Activated CD4-positive, alpha-beta T cell treated with anti-CD3 and anti-CD28 coated beads for 36 hours (primary cell): ENCODE measurements around the gene FBXO44. TPM values are rescaled to one million over a fixed set of nuclear protein-coding genes. Genes with fewer than 3 reads are reported as not detected.

Experiments
- ATAC-seq: fragments of 200-7000 bp; cut with Tn5 transposase; one replicate; pipeline ENCODE4 v1.10.0; 2021; ENCODE audit warnings: mild to moderate bottlenecking, moderate library complexity
- CTCF ChIA-PET: fragments of 350-600 bp; sonication (Branson Sonifier 250); formaldehyde crosslinking; loops from one replicate; lab custom pipeline; 2021; ENCODE audit warnings: antibody characterized with exemption; lab: Charles Lee
- POLR2A ChIA-PET: fragments of 350-600 bp; sonication (Branson Sonifier 250); formaldehyde crosslinking; loops from one replicate; lab custom pipeline; 2021; ENCODE audit warnings: antibody characterized with exemption, inconsistent platforms; lab: Charles Lee
- DNase-seq: peaks from one replicate; pipeline ENCODE4 v3.0.0-alpha.2; 2020
- H3K27ac Mint-ChIP-seq: one replicate; pipeline ENCODE4 v1.8.0; 2021; ENCODE audit warnings: mixed read lengths
- H3K27me3 Mint-ChIP-seq: one replicate; pipeline ENCODE4 v1.8.0; 2021; ENCODE audit warnings: mixed read lengths
- H3K36me3 Mint-ChIP-seq: one replicate; pipeline ENCODE4 v1.8.0; 2021; ENCODE audit warnings: low read depth, mixed read lengths
- H3K4me1 Mint-ChIP-seq: one replicate; pipeline ENCODE4 v1.8.0; 2021; ENCODE audit warnings: mixed read lengths
- H3K4me3 Mint-ChIP-seq: one replicate; pipeline ENCODE4 v1.8.0; 2021; ENCODE audit warnings: mild to moderate bottlenecking, moderate library complexity, mixed read lengths
- H3K9me3 Mint-ChIP-seq: one replicate; pipeline ENCODE4 v1.8.0; 2021; ENCODE audit warnings: low read depth, mixed read lengths
- intact Hi-C, 2 experiments: fragments of 100-400 bp; cut with DNase I in 1 of 2; cut with micrococcal nuclease in 1 of 2; formaldehyde crosslinking; loops; one replicate each; pipeline versions ENCODE4 v1.14.2 to v1.15.1; 2022 to 2024; cut with DNase I, micrococcal nuclease
- total RNA-seq, 2 experiments: library from RNA; stranded (reverse); gene quantifications; one replicate each; pipeline ENCODE4 v1.2.3, GENCODE V29; 2021

The FBXO44 gene
- total RNA-seq, 2 experiments from 2014 or later, result 20.2 to 21.8 TPM

GRCh38 chr1:11617741-11618140 is 36.9 kb upstream of the FBXO44 start:
- ChIA-PET POLR2A (no interaction called here), CTCF (interaction anchor here (0.7 to 1.1 kb wide), 3 partner anchors 15 to 580 kb away, joined by 3 read pairs; no protein-coding TSS in a partner anchor)
- Mint-ChIP-seq H3K27me3 (peaks cover 3% of the 10 kb centered on the region), H3K9me3 (no peaks in the 10 kb centered on the region), H3K36me3 (no peaks in the 10 kb centered on the region), H3K4me1 (no peaks in the 10 kb centered on the region), H3K27ac (no peak overlapping the region), H3K4me3 (no peak overlapping the region)
- ATAC-seq (no peak), DNase-seq (no peak)
- intact Hi-C loops, result no loop called here

- Mint-ChIP-seq H3K4me1 (no peaks in the 10 kb centered on the region), H3K9me3 (no peaks in the 10 kb centered on the region), H3K27ac (no peak overlapping the region), H3K4me3 (no peak overlapping the region), H3K27me3 (peaks cover 2% of the 10 kb centered on the region), H3K36me3 (no peaks in the 10 kb centered on the region)
- POLR2A ChIA-PET, result no interaction called here
- intact Hi-C loops, result no loop called here
- DNase-seq (no peak), ATAC-seq (no peak)
- CTCF ChIA-PET, result no interaction called here
Observed at GRCh38 chr1:11620405-11620804, 34.3 kb upstream of the FBXO44 start.

GRCh38 chr1:11620924-11621323 is 33.8 kb upstream of the FBXO44 start:
- intact Hi-C loops, result no loop called here
- Mint-ChIP-seq H3K36me3 (no peaks in the 10 kb centered on the region), H3K27me3 (peaks cover 4% of the 10 kb centered on the region), H3K9me3 (no peaks in the 10 kb centered on the region), H3K27ac (no peak overlapping the region), H3K4me3 (no peak overlapping the region), H3K4me1 (no peaks in the 10 kb centered on the region)
- ATAC-seq (no peak), DNase-seq (no peak)
- CTCF ChIA-PET, result no interaction called here
- POLR2A ChIA-PET, result no interaction called here

GRCh38 chr1:11622398-11622797 is 32.3 kb upstream of the FBXO44 start:
- intact Hi-C loops, result no loop called here
- Mint-ChIP-seq H3K4me3 (no peak overlapping the region), H3K36me3 (no peaks in the 10 kb centered on the region), H3K27me3 (peaks cover 7% of the 10 kb centered on the region), H3K4me1 (no peaks in the 10 kb centered on the region), H3K9me3 (no peaks in the 10 kb centered on the region), H3K27ac (no peak overlapping the region)
- ChIA-PET POLR2A (no interaction called here), CTCF (no interaction called here)
- no peak for DNase-seq
- ATAC-seq, result no peak

- ChIA-PET POLR2A (no interaction called here), CTCF (no interaction called here)
- no peak overlapping the region for H3K27ac Mint-ChIP-seq
- intact Hi-C loops, result no loop called here
- H3K4me1 Mint-ChIP-seq, result no peaks in the 10 kb centered on the region
- H3K27me3 Mint-ChIP-seq, result peaks cover 7% of the 10 kb centered on the region
- ATAC-seq, result no peak
- no peaks in the 10 kb centered on the region for H3K36me3 Mint-ChIP-seq
- H3K9me3 Mint-ChIP-seq, result no peaks in the 10 kb centered on the region
- H3K4me3 Mint-ChIP-seq, result no peak overlapping the region
- DNase-seq, result no peak
Observed at GRCh38 chr1:11623702-11624101, 31.0 kb upstream of the FBXO44 start.

GRCh38 chr1:11626551-11626950 is 28.1 kb upstream of the FBXO44 start:
- ChIA-PET CTCF (interaction anchor here (1.5 kb wide), 1 partner anchor 15 kb away, joined by 6 read pairs; no protein-coding TSS in a partner anchor), POLR2A (interaction anchor here (0.7 kb wide), 1 partner anchor 897 kb away, joined by 8 read pairs; no protein-coding TSS in a partner anchor)
- Mint-ChIP-seq H3K4me1 (no peaks in the 10 kb centered on the region), H3K9me3 (no peaks in the 10 kb centered on the region), H3K36me3 (no peaks in the 10 kb centered on the region), H3K4me3 (no peak overlapping the region), H3K27me3 (peaks cover 10% of the 10 kb centered on the region), H3K27ac (no peak overlapping the region)
- intact Hi-C loops, result no loop called here
- no peak for ATAC-seq
- DNase-seq, result no peak

GRCh38 chr1:11628767-11629166 is 25.9 kb upstream of the FBXO44 start:
- H3K4me3 Mint-ChIP-seq, result no peak overlapping the region
- H3K27ac Mint-ChIP-seq, result no peak overlapping the region
- ATAC-seq, result no peak
- ChIA-PET CTCF (interaction anchor here (1.7 to 1.8 kb wide), 2 partner anchors 13 to 591 kb away, joined by 3 to 7 read pairs; no protein-coding TSS in a partner anchor), POLR2A (no interaction called here)
- H3K27me3 Mint-ChIP-seq, result peaks cover 10% of the 10 kb centered on the region
- H3K4me1 Mint-ChIP-seq, result no peaks in the 10 kb centered on the region
- H3K36me3 Mint-ChIP-seq, result no peaks in the 10 kb centered on the region
- H3K9me3 Mint-ChIP-seq, result no peaks in the 10 kb centered on the region
- intact Hi-C loops, result no loop called here
- DNase-seq, result no peak

GRCh38 chr1:11629184-11630016 is 25.3 kb upstream of the FBXO44 start:
- H3K4me3 Mint-ChIP-seq, result no peak overlapping the region
- H3K36me3 Mint-ChIP-seq, result no peaks in the 10 kb centered on the region
- ChIA-PET CTCF (interaction anchor here (0.8 to 1.8 kb wide), 2 partner anchors 12 to 18 kb away, joined by 4 to 7 read pairs; no protein-coding TSS in a partner anchor), POLR2A (interaction anchor here (0.6 kb wide), 1 partner anchor 22 kb away, joined by 3 read pairs; no protein-coding TSS in a partner anchor)
- ATAC-seq (no peak), DNase-seq (no peak)
- no peaks in the 10 kb centered on the region for H3K4me1 Mint-ChIP-seq
- H3K27ac Mint-ChIP-seq, result no peak overlapping the region
- H3K9me3 Mint-ChIP-seq, result no peaks in the 10 kb centered on the region
- intact Hi-C loops, result no loop called here
- peaks cover 10% of the 10 kb centered on the region for H3K27me3 Mint-ChIP-seq

- ATAC-seq, result no peak
- ChIA-PET POLR2A (no interaction called here), CTCF (interaction anchor here (0.7 to 1.1 kb wide), 3 partner anchors 11 to 157 kb away, joined by 3 to 4 read pairs (median 3); no protein-coding TSS in a partner anchor)
- no peaks in the 10 kb centered on the region for H3K36me3 Mint-ChIP-seq
- no peaks in the 10 kb centered on the region for H3K4me1 Mint-ChIP-seq
- H3K27me3 Mint-ChIP-seq, result peaks cover 7% of the 10 kb centered on the region
- intact Hi-C loops, result no loop called here
- no peak overlapping the region for H3K27ac Mint-ChIP-seq
- H3K9me3 Mint-ChIP-seq, result no peaks in the 10 kb centered on the region
- H3K4me3 Mint-ChIP-seq, result no peak overlapping the region
- no peak for DNase-seq
Observed at GRCh38 chr1:11634365-11635192, 20.1 kb upstream of the FBXO44 start.

- no peaks in the 10 kb centered on the region for H3K9me3 Mint-ChIP-seq
- DNase-seq, result no peak
- intact Hi-C loops, result no loop called here
- no peaks in the 10 kb centered on the region for H3K36me3 Mint-ChIP-seq
- no peak overlapping the region for H3K27ac Mint-ChIP-seq
- CTCF ChIA-PET, result interaction anchor here (1.3 to 1.9 kb wide), 3 partner anchors 376 to 601 kb away, joined by 3 to 12 read pairs (median 4); partner anchors contain the start of gene MTOR
- POLR2A ChIA-PET, result no interaction called here
- no peak for ATAC-seq
- H3K4me3 Mint-ChIP-seq, result no peak overlapping the region
- H3K4me1 Mint-ChIP-seq, result no peaks in the 10 kb centered on the region
- H3K27me3 Mint-ChIP-seq, result peaks cover 7% of the 10 kb centered on the region
Observed at GRCh38 chr1:11638121-11638520, 16.6 kb upstream of the FBXO44 start.

- Mint-ChIP-seq H3K36me3 (no peaks in the 10 kb centered on the region), H3K9me3 (no peaks in the 10 kb centered on the region), H3K27ac (no peak overlapping the region), H3K4me1 (no peaks in the 10 kb centered on the region), H3K27me3 (peaks cover 5% of the 10 kb centered on the region), H3K4me3 (no peak overlapping the region)
- ChIA-PET POLR2A (no interaction called here), CTCF (interaction anchor here (0.8 to 1.3 kb wide), 3 partner anchors 76 to 377 kb away, joined by 3 read pairs; partner anchors contain the start of gene MTOR)
- DNase-seq, result no peak
- ATAC-seq, result no peak
- intact Hi-C loops, result no loop called here
Observed at GRCh38 chr1:11639372-11639771, 15.3 kb upstream of the FBXO44 start.
